ENCODE data around the gene RESP18.
"Not testable (repeated sequence)": the region's sequence is repeated elsewhere in the genome, so short reads cannot be mapped to it uniquely, and the experiment has no call there.

Gene RESP18

DNA sequence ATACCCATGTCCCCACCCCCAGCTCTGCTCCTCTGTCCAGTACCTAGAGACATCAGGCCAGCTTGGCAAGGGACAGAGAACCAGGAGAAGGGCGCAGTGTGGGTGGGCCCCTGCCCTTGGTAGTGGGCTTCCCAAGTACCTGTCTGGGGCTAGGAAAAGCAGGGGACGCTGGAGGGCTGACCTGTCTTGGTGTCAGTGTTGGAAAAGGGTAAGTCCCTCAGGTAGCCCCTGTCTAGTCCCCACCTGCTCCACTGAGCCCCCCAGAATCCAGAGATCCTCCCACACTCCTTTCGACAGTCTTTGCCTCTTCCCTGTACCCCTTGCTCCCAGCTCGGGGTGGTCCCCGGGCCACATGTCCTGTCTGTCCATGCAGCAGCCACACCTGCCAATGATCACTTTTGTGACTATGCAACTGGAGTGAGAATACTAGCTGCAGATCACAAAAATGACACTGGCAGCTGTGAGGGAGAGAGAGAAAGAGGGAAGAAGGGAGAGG, 38.8 kb downstream of the RESP18 start:
- in situ Hi-C loops (cut with MboI; ENCODE audit: low sequenced_read_pairs): no loop called here

DNA sequence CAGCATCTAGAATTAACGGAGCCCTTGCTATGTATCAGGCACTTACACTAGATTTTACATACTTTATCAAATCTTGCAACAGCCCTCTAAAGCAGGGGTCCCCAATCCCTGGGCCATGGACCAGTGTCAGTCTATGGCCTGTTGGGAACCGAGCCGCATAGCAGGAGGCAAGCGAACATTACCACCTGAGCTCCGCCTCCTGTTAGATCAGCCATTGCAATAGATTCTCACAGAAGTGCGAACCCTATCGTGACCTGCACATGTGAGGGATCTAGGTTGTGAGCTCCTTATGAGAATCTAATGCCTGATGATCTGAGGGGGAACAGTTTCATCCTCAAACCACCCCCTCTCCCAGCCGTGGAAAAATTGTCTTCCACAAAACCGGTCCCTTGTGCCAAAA, 39.9 kb downstream of the RESP18 start:
- Histone ChIP-seq H3K4me1 (peaks cover 7% of the 10 kb centered on the region), H3K9me3 (peaks cover 2% of the 10 kb centered on the region; the same call in 1 of the 2 replicates), H3K36me3 (replicated peaks) (no peaks in the 10 kb centered on the region), H3K27me3 (ENCODE audit: low read depth) (no peaks in the 10 kb centered on the region), H3K4me3 (no peak overlapping the region)
- in situ Hi-C loops (cut with MboI; ENCODE audit: low sequenced_read_pairs): no loop called here
- DNase-seq (ENCODE audit: low spot score in 2 of 2): no peak

More for the DNA sequence above, 38.8 kb downstream of the RESP18 start:
- Histone ChIP-seq H3K27me3 (ENCODE audit: low read depth) (peaks cover under 1% of the 10 kb centered on the region; the same call in 1 of the 2 replicates), H3K4me3 (no peak overlapping the region), H3K9me3 (peaks cover 2% of the 10 kb centered on the region; the same call in 1 of the 2 replicates), H3K36me3 (replicated peaks) (no peaks in the 10 kb centered on the region), H3K4me1 (peaks cover 7% of the 10 kb centered on the region)
- DNase-seq (ENCODE audit: low spot score in 2 of 2): no peak

DNA sequence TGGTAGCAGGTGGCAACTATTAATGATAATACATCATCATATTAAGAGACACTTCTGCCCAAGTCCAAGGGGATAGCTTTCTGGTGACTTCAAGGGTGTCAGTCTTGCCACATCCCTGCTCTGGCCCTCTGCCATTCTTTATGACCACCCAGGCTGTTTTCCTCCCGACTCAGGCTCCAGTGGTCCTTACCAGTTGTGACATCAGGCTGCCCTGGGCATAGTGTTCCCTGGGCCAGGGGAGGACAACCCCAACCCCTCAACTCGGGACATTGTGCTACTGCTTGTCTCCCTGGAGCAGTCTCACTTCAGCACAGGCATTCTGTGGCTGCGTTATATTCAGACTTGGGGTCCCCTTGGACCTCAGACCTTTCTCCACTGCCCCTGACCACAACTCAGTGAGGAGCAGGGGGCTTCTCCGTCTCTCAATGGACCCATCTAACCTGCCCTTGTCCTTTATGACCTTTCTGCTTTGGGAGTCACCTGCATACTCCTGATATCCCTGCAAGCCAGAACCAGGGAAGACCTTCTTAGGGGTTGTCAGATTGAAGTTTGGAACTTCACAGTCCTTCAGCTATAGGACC, 40.5 kb downstream of the RESP18 start:
- no peak for DNase-seq (ENCODE audit: low spot score in 2 of 2)
- Histone ChIP-seq H3K9me3 (peaks cover 2% of the 10 kb centered on the region; the same call in 1 of the 2 replicates), H3K4me3 (no peak overlapping the region), H3K36me3 (replicated peaks) (no peaks in the 10 kb centered on the region), H3K27me3 (ENCODE audit: low read depth) (no peaks in the 10 kb centered on the region), H3K4me1 (peaks cover 7% of the 10 kb centered on the region)
- in situ Hi-C loops (cut with MboI; ENCODE audit: low sequenced_read_pairs): no loop called here

DNA sequence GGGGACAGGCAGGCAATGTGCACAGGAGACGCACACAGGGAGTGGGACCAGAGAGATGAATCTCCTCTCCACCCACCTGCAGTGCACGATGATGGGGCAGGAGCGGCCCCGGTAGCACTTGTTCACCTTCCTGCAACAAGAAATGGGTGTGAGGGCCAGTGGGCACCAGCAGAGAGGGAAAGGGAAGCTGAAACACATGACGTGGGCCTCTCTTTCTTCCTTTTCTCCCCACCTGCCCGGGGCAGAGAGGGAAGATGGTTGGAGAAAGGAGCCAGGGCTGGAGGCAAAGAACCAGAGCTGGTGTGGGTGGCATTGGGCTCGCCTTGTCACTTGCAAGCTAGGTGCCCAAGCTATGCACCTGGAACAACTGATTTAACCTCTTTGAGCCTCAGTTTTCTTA, 41.1 kb downstream of the RESP18 start:
- H3K27me3 ChIP-seq (ENCODE audit: low read depth): no peaks in the 10 kb centered on the region
- H3K36me3 ChIP-seq (replicated peaks): no peaks in the 10 kb centered on the region
- no peak overlapping the region for H3K4me3 ChIP-seq
- peaks cover 2% of the 10 kb centered on the region; the same call in 1 of the 2 replicates for H3K9me3 ChIP-seq
- no peak for DNase-seq (ENCODE audit: low spot score in 2 of 2)
- in situ Hi-C loops (cut with MboI; ENCODE audit: low sequenced_read_pairs): no loop called here
- H3K4me1 ChIP-seq: peaks cover 7% of the 10 kb centered on the region

DNA sequence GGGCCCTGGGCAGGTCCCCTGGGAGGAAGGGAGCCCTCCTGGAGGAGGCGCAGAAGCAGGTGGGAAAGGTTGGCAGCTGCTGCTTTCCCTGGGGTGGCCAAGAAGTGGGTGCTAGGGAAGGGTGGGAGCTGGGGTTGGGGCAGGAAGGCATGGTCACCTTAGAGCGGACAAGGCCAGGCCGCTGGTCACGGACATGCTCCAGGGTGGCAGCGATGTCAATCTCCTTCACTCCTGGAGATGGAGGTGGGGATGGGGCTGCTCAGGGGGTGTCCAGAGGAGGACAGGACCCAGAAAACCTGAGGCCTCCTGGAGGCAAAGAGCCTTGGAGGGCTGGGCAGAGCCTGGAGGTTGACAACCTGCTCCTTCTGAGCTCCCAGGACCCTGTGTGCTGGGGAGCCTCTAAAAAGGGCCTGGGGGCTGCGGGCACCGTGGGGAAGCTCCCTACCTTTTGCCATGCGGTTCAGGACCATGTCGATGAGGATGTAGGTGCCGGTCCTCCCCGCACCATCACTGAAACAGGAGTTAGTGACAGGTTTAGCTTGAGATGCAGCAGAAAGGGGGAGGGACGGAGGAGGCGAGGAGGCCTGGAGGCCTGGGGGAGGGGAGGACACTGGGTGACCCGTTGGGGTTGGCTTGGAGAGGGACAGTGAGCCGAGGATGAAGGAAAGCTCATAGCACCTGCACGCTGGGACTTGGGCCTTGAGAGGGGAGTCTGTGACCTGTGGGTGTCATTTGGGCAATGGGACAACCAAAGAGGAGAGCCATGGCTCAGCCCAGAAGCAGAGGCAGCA, 42.0 kb downstream of the RESP18 start:
- no peaks in the 10 kb centered on the region; the same call in 1 of the 2 replicates for H3K9me3 ChIP-seq
- DNase-seq (ENCODE audit: low spot score in 2 of 2): no peak
- peaks cover 7% of the 10 kb centered on the region for H3K4me1 ChIP-seq
- H3K27me3 ChIP-seq (ENCODE audit: low read depth): no peaks in the 10 kb centered on the region
- in situ Hi-C loops (cut with MboI; ENCODE audit: low sequenced_read_pairs): no loop called here
- H3K36me3 ChIP-seq (replicated peaks): no peaks in the 10 kb centered on the region
- H3K4me3 ChIP-seq: no peak overlapping the region

DNA sequence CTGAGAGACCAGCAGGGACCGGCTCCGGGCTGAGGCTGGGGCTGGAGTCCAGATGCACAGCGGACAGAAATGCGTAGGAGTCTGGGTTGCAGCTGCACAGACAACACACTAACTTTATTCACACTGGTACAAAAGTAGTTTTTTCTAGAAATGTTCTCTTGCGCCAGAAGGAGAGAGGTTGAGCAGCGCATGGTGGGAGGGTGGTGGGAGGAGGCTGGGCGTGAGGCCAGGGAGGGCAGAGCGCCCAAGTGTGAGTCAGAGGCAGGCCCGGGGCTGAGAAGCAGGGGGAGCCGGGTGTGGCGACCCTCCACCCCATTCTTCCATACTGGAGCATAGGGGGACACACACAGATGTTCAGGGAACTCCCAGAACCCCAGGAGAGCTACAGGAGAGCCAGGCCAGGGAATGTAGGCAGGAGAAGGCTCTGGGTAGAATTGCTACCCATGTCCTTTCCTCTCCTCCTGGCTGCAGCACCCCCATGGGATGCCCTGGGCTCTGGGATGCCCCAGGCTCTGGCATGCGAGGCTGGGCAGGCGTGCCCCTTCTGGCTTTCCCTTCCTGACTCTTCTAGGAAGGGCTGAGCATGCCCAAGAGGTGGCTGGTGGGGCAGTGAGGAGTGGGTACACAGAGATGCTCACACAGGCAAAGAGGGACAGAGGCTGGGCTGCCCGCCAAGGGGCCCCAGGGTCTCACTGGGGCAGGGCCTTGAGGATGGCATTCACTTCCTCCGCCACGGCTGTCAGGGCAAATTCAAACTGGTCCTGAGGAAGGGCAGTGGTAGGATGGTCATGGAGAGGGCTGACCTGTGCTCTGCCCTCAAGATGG, 42.8 kb downstream of the RESP18 start:
- in situ Hi-C loops (cut with MboI; ENCODE audit: low sequenced_read_pairs): no loop called here
- H3K9me3 ChIP-seq: no peaks in the 10 kb centered on the region; the same call in 1 of the 2 replicates
- peaks cover 4% of the 10 kb centered on the region for H3K36me3 ChIP-seq (replicated peaks)
- no peak overlapping the region for H3K4me3 ChIP-seq
- no peaks in the 10 kb centered on the region for H3K27me3 ChIP-seq (ENCODE audit: low read depth)
- no peak for DNase-seq (ENCODE audit: low spot score in 2 of 2)
- H3K4me1 ChIP-seq: peaks cover 5% of the 10 kb centered on the region

DNA sequence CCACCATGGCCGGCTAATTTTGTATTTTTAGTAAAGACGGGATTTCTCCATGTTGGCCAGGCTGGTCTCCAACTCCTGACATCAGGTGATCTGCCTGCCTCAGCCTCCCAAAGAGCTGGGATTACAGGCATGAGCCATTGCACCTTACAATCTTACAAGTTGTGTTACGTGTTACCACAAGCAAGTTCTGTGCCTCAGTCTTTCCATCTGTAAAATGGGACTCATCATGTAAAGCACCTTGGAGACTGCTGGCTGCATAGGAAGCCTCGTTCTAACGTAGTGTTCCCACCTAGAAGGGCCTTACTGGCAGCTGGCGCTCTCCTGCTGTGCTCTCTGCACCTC, 43.4 kb downstream of the RESP18 start:
- no peaks in the 10 kb centered on the region; the same call in 1 of the 2 replicates for H3K9me3 ChIP-seq
- H3K27me3 ChIP-seq (ENCODE audit: low read depth): no peaks in the 10 kb centered on the region
- no peaks in the 10 kb centered on the region; the same call in 1 of the 2 replicates for H3K4me1 ChIP-seq
- H3K4me3 ChIP-seq: no peak overlapping the region
- in situ Hi-C loops (cut with MboI; ENCODE audit: low sequenced_read_pairs): no loop called here
- DNase-seq (ENCODE audit: low spot score in 2 of 2): no peak
- peaks cover 9% of the 10 kb centered on the region for H3K36me3 ChIP-seq (replicated peaks)

DNA sequence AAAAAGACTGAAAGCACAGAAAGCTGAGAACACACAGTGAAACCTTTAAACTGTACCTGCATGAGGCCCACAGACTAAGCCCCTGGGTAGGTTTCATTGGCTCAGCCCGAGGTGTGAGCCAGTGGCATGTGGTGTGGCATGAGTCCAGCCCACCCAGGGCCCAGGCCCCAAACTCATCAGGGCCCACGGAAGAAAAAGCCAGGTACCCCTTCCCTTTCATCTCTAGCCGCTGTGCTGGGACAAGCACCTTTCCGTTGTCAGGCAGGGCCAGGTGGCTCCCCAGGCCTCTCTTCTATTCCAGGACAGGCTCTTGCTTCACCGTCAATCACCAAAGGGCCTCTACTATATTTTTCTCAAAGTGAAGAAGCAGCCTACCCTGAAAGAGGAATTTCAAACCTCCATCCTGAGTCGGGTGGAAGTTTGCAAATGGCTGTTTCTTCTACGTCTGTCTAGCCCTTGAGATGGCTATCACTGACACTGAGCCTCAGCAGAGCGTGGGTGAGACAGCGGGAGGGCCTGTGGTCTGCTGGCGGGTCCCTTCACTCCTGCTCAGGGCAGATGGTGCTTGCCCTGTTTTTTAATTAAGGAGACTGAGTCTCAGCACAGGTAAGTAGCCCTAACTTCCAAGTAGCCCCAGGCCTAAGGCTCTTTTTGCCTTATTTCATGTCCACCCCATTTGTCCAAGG, 44.8 kb downstream of the RESP18 start:
- Histone ChIP-seq H3K27me3 (ENCODE audit: low read depth) (no peaks in the 10 kb centered on the region), H3K9me3 (no peaks in the 10 kb centered on the region), H3K4me1 (no peaks in the 10 kb centered on the region), H3K4me3 (no peak overlapping the region), H3K36me3 (replicated peaks) (peaks cover 9% of the 10 kb centered on the region)
- DNase-seq (ENCODE audit: low spot score in 2 of 2): no peak
- in situ Hi-C loops (cut with MboI; ENCODE audit: low sequenced_read_pairs): no loop called here

DNA sequence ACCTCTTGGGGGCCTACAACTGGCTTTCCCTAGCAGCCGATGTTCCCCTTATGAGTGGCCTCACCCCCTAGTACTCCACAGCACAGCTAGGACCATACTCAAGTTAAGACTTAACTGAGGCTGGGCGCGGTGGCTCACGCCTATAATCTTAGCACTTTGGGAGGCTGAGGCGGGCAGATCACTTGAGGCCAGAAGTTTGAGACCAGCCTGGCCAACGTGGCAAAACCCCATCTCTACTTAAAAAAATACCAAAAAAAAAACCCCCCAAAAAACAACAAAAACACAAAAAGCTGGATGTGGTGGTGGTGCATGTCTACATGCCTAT, 45.5 kb downstream of the RESP18 start:
- H3K36me3 ChIP-seq (replicated peaks); H3K4me3 ChIP-seq; H3K4me1 ChIP-seq; H3K9me3 ChIP-seq; DNase-seq (ENCODE audit: low spot score in 2 of 2); H3K27me3 ChIP-seq (ENCODE audit: low read depth); in situ Hi-C loops (cut with MboI; ENCODE audit: low sequenced_read_pairs): not testable (repeated sequence)

DNA sequence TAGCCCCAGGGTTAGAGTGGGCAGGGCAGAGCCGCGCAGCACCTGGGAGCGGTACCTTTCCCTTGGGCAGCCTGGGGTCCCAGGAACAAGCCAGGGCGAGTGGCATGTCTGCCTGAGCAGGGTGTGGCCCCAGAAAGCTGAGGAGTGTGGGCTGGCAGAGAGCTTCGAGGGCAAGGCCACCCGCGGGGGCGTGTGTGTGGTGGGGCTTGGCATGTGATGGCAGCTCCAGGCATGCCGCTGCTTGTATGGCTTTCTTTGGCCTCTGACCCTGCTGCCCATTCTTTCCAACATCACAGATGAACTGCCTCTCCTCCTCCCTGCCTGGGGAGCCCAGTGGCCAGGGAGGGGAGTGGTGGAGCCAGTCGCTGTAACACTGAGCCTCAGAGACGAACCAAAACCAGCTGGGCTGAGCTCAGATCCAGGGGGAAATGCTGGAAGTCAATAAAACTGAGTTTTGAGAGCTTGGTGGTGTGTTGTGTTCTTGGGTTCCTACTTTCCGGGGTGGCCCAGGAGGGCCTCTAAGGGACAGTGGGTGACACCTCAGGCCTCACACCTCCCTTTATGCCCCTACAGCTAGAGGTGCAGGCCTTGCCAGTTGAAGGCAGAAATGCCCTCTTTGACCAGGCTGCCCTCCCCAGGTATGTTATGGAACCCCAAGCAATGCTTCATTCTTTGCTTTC, 46.0 kb downstream of the RESP18 start:
- DNase-seq (ENCODE audit: low spot score in 2 of 2): no peak
- Histone ChIP-seq H3K4me3 (no peak overlapping the region), H3K9me3 (no peaks in the 10 kb centered on the region), H3K4me1 (no peaks in the 10 kb centered on the region), H3K27me3 (ENCODE audit: low read depth) (no peaks in the 10 kb centered on the region), H3K36me3 (replicated peaks) (peaks cover 9% of the 10 kb centered on the region)
- in situ Hi-C loops (cut with MboI; ENCODE audit: low sequenced_read_pairs): no loop called here

DNA sequence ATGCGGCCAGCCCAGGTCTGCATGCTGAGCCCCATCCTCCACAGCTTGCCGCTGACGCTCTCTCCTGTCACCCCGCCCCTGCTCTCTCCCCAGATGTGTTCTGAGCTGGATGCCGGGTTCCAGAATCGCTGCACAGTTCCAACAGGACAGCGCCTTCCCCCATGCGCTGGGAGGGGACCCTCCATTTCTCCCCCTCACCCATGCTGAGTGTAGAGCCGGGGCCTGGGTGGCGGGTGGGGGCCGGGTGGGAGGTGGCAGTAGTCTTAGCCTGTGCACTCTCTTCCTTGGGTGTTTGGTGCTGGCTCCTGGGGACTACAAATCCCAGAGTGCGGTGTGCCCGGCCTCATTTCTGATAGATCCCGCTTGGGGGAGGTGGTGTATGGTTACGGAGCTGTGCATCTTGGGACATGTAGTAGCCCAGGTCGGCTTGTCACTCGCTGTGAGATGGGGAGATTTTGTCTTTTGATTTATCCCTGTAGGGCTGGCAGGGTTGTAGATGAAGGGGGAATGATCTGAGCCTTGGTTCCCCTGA, 46.6 kb downstream of the RESP18 start:
- peak in 1 of 2 experiments; percentile 41 for DNase-seq (ENCODE audit: low spot score in 2 of 2)

DNA sequence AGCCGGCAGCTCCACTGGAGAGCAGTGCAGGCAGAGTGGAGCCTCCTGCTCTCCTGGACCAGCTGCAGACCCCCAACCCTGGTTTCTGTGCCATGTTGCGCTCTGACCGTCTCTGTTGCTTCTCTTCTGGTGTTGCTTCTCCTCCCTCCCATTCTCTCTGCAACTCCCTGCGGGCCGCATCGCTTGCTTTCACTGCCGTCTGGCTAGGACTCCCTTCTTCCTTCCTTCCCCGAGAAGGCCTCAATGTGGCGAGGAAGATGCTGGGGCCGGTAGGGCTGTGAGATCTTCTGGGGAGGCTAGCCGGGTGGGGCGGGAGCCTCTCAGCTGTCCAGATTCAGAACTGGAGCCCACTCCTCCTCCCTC, 47.2 kb downstream of the RESP18 start:
- Histone ChIP-seq H3K9me3 (no peaks in the 10 kb centered on the region), H3K36me3 (replicated peaks) (peaks cover 13% of the 10 kb centered on the region), H3K27me3 (ENCODE audit: low read depth) (no peaks in the 10 kb centered on the region), H3K4me1 (no peaks in the 10 kb centered on the region), H3K4me3 (no peak overlapping the region)
- in situ Hi-C loops (cut with MboI; ENCODE audit: low sequenced_read_pairs): no loop called here
- DNase-seq (ENCODE audit: low spot score in 2 of 2): no peak

More for the DNA sequence above, 46.6 kb downstream of the RESP18 start:
- in situ Hi-C loops (cut with MboI; ENCODE audit: low sequenced_read_pairs): no loop called here
- no peaks in the 10 kb centered on the region for H3K9me3 ChIP-seq
- no peaks in the 10 kb centered on the region for H3K27me3 ChIP-seq (ENCODE audit: low read depth)
- no peaks in the 10 kb centered on the region for H3K4me1 ChIP-seq
- no peak overlapping the region for H3K4me3 ChIP-seq
- H3K36me3 ChIP-seq (replicated peaks): peaks cover 13% of the 10 kb centered on the region

Measured in HAP-1 (cell line).